AG09319 (cell line): Measurements from ENCODE around the gene BAIAP2.

ENCODE experiments used
- DNase-seq: peaks from one replicate; pipeline ENCODE4 v3.0.0-alpha.2; 2010; ENCODE audit warnings: low read depth; ENCODE audit errors: extremely low read depth
- CTCF ChIP-seq: IDR thresholded peaks from 2 replicates; pipeline ENCODE4 v1.5.1; 2011; ENCODE audit warnings: low read depth, mild to moderate bottlenecking, inconsistent platforms, low read length, moderate library complexity

BAIAP2 gene

GRCh38 chr17:81086789-81087551 is 52.0 kb downstream of the BAIAP2 start:
- DNase-seq = no peak
- no peak for TF ChIP-seq CTCF

GRCh38 chr17:81090361-81091136 is 55.6 kb downstream of the BAIAP2 start:
- DNase-seq = no peak
- no peak for TF ChIP-seq CTCF

- no peak for DNase-seq
- no peak for TF ChIP-seq CTCF
Measured at GRCh38 chr17:81091154-81091553, 56.2 kb downstream of the BAIAP2 start.

DNA sequence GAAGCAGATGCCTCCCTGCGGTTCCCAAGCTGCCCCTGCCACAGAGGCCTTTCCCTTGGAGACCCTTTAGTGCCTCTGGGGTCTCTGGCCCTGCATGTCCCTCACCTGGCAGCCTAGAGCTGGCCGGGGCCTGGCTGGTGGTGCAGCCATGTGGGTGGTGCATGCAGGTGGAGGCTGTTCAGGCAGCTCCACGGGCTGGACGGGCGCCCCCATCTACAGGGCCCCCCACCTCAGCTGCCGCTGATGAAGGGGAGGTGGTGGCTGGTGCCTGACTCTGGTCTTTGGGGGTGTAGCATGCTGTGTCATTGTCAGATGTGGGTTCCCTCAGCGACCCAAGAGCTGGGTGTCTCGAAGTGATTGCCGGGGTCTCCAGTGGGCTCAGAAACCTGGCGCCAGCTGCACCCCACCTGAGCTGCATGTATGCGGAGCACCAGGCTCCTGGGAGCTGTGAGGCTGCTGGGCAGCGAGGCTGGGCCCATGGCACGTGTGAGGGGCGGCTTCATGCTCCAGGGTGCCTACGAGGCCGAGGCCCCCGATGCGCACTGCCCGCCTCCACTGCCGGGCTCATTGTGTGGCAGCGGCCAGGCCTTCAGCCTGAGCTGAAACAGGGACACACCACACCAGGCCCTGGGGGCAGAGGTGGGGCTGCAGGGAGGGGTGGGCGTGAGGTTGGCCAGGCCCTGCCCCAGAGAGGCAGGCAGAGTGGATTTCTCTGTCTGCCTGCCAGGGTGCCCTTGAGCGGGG is 57.0 kb downstream of the BAIAP2 start:
- TF ChIP-seq CTCF = no peak
- DNase-seq = no peak

GRCh38 chr17:81092518-81093095 is 57.7 kb downstream of the BAIAP2 start:
- TF ChIP-seq CTCF = no peak
- no peak for DNase-seq

- no peak for DNase-seq
- TF ChIP-seq CTCF = no peak
Measured at GRCh38 chr17:81093619-81094508, 58.9 kb downstream of the BAIAP2 start.
